SK-N-DZ (cell line): ENCODE data around the gene PABPC3. TPM values are rescaled to one million over a fixed set of nuclear protein-coding genes. Genes with fewer than 3 reads are reported as not detected.
A peak's percentile ranks its signal among the peaks of the same experiment; 100 is the strongest.

Source experiments
- DNase-seq: peaks from one replicate; pipeline ENCODE4 v3.0.0-alpha.2; 2015; ENCODE audit warnings: low spot score
- polyA plus RNA-seq, 2 experiments: library from polyadenylated mRNA; depleted of rRNA; stranded (reverse); fragments of >200 nt; gene quantifications; 2 replicates each; pipeline ENCODE4 v1.2.3, GENCODE V29; 2014

The PABPC3 gene
- 0.02 and 0.30 TPM in 2 replicates for polyA plus RNA-seq (2014; cell fraction: cytosol; rRNA removed)
- polyA plus RNA-seq (2014; cell fraction: nucleus; rRNA removed) = 0.03 TPM in 1 of 2 replicates, not detected in the other

DNA sequence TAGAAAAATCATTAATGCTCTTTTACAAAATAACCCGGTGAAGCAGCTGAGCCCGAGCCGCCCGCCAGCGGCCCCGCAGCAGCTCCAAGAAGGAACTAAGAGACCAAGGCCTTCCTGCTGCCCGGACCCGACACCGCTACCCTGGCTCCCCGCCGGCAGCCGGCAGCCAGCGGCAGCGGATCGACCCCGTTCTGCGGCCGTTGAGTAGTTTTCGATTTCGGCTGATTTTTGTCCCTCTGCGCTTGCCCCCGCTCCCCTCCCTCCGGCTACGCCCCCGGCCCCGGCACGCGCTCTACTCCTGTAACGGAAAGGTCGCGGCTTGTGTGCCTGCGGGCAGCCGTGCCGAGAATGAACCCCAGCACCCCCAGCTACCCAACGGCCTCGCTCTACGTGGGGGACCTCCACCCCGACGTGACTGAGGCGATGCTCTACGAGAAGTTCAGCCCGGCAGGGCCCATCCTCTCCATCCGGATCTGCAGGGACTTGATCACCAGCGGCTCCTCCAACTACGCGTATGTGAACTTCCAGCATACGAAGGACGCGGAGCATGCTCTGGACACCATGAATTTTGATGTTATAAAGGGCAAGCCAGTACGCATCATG lies at the start of gene PABPC3:
Gene PABPC3, plus strand, starts transcription at position 286 of the 603 bp plus-strand sequence. Its CDS starts 63 bp downstream, at position 349.
- no peak for DNase-seq

GRCh38 chr13:25046274-25046984 lies 49.5 kb upstream of the PABPC3 start:
- DNase-seq = no peak

DNA sequence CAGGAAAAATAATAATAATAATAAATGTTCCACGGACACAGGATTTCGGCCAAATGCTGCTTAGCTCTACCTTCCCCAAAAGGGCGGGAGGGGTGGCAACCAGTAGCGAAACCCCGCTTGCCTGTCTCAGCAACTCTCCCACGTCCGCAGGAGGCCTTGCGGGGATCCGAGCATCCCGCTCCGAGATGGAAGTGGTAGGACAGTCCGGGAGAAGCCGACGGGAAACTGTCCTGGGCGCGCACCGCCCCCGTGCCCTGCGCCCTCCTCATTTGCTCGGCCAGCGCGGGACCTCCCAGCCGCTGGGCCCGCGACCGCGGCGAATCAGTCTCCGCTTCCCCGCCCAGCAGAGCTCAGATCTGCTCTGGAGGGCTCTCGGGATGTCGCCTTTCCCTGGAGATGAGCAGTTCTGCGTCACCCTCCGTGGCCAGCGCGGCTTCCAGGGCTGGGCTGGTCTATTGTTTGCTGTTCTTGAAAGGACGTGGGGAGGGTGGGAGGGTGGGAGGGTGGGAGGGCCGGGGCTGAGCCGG lies 48.9 kb upstream of the PABPC3 start:
- DNase-seq = no peak

GRCh38 chr13:25051065-25051464 lies 44.9 kb upstream of the PABPC3 start:
- DNase-seq = no peak

DNA sequence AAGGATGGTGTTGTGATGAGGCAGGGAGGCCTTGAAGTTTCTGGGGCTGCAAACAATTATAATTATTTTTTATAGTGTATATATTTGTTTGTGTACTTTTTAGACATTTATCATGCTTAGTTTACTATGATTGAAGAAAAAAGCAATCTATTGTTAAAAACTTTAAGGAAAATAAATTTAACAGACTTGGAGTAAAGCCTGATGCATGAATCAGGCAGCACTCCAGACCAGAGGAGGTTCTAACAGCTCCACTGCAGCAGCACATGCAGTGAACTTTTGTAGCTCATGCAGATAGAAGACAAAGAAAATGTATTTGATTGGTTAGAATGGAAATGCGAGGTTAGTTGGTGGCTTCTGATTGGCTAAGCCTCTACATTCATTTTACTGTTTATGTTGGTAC lies 36.8 kb upstream of the PABPC3 start:
- DNase-seq = no peak

DNA sequence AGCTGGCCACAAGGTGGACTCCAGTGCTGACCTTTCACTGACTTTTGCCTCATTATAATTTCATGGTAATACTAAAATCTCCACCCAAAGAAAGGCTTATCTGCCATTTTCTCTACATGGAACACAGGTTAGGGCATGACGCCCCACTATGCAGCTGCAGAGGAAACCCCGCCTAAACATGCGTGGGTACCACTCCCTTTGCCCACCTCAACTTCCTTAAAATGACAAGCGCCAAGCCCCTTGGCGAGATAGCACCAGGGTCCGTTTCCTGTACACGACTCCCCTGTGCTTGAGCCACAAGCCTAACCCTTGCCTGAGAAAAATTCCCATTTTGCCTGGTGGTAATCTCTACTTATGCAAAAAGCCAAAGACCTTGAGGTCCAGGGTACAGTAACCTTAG lies 36.0 kb upstream of the PABPC3 start:
- DNase-seq = no peak

- DNase-seq = no peak
Measured at GRCh38 chr13:25062479-25062878, 33.5 kb upstream of the PABPC3 start.

- DNase-seq = no peak
Measured at GRCh38 chr13:25064396-25064795, 31.5 kb upstream of the PABPC3 start.

- DNase-seq = no peak
Measured at GRCh38 chr13:25065974-25066770, 29.8 kb upstream of the PABPC3 start.

DNA sequence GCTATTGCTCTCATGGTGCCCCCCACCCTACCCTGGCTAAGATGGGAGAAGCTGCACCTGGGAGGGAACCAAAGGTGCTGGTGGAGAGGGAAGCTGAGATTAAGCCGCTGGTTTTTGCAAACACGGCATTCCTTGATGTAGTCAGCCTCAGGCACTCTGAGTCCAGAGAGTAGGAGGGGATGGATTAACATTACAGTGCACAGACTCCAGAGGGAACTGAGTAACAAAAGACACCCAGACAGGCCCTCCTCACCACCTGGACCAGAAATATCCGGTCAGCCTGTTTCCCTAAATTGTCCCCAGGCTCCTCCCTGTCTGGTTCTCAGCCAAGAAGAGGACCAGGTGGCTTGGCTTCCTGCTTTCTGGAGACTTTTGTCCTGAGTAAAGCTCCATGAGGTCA lies 28.9 kb upstream of the PABPC3 start:
- DNase-seq = no peak

DNA sequence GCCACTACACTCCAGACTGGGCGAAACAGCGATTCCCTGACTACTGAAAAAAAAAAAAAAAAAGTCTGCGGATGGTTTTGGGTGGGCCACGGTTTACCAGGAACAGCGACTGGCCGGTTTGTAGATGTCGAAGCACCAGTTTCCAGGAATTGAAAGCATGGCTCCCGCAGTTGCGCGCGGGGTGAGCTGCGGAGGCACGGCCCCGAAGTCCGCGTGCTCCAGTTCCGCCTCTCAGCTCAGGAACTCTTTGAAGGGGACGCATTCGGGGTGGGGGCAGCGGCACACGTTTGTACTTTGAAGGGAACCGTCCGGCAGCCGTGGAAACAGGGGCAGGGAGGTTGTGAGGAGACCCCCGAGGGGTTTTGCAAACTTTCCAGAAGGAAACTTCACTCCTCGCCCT lies 27.1 kb upstream of the PABPC3 start:
- no peak for DNase-seq

- no peak for DNase-seq
Measured at GRCh38 chr13:25069236-25069635, 26.7 kb upstream of the PABPC3 start.

DNA sequence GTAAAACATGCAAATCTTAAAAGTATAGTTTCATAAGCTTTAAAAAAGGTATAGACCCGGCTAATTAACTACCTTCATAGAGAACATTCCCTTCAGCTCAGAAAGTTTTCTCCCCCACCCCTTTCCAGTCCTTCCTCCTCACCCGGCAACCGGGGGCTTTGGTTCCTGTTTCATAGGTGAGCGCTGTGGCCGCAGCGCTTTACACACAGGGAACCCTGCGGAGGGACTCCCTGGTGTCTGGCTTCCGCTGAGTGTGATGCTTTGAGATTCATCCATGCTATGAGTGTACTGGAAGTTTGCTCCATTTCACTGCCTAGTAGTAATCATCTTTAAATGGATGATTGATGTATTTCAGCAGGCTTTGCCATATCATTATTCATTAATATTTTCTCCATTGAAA lies 26.0 kb upstream of the PABPC3 start:
- no peak for DNase-seq

- no peak for DNase-seq
Measured at GRCh38 chr13:25080773-25081172, 15.2 kb upstream of the PABPC3 start.

- DNase-seq = no peak
Measured at GRCh38 chr13:25084096-25084495, 11.8 kb upstream of the PABPC3 start.

GRCh38 chr13:25085125-25085742 lies 10.7 kb upstream of the PABPC3 start:
- DNase-seq = peak; percentile 8

- no peak for DNase-seq
Measured at GRCh38 chr13:25088562-25089221, 7.2 kb upstream of the PABPC3 start.

DNA sequence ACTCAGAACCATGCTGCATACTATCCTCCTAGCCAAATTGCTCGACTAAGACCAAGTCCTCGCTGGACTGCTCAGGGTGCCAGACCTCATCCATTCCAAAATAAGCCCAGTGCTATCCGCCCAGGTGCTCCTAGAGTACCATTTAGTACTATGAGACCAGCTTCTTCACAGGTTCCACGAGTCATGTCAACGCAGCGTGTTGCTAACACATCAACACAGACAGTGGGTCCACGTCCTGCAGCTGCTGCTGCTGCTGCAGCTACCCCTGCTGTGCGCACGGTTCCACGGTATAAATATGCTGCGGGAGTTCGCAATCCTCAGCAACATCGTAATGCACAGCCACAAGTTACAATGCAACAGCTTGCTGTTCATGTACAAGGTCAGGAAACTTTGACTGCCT lies 1.5 kb downstream of the PABPC3 start:
- no peak for DNase-seq

GRCh38 chr13:25103711-25104110 lies 7.8 kb downstream of the PABPC3 start:
- DNase-seq = no peak

DNA sequence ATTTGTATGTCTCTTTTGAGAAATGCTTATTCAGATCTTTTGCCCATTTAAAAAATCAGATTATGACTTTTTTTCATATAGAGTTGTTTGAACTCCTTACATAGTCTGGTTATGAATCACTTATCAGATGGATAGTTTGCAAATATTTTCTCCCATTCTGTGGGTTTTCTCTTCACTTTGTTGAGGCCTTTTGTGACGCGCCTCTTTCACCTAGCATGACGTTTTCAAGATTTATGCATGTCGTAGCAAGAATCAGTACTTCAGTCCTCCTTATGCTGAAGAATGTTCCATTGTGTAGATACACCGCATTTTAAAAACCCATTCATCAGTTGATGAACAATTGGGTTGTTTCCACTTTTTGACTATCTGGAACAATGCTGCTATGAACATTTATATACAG lies 13.4 kb downstream of the PABPC3 start:
- no peak for DNase-seq

DNA sequence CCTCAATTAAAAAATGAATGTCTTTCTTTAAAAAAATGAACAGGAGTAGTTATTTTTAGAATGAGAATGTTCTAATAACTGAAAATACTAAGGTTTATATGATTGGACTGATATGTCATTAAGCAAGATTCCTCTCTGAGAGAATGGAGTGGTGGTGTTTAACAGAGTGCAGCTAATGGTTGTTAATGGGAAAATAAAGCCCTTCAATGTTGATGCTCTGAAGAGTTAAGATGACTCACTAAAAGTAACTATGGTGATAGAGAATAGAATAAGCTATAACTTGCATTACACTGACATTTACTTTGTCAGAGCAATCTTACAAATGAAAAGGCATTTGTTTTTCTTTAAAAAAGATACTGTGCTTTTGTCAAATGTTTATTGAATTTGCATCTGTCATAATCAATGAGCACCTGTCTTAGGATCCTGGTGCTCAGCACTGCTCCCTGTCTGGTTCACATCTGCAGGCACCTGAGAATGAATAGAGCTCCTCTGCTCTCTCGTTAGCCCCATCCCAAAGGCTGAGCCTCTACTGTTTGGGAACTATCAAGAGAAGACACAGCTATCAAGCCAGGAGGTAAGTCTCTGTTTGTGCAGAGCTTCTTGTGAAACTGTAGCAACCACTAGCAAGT lies 15.1 kb downstream of the PABPC3 start:
- no peak for DNase-seq
